Prostate gland (tissue), 2 donors: ENCODE results near the gene ITGAV.

Source experiments
- POLR2AphosphoS5 ChIP-seq: sonication (generic); formaldehyde crosslinking; IDR thresholded peaks from one replicate; pipeline ENCODE4 v1.6.1; 2017; ENCODE audit warnings: antibody characterized with exemption
- TF ChIP-seq, protein P1 (sequence below), 4 experiments: fragments of 200-600 bp in 2 of 4; fragments of 450-650 bp in 2 of 4; sonication (generic) in 2 of 4; IDR thresholded peaks; 1 replicate in 3 of 4; 2 replicates in 1 of 4; pipeline ENCODE4 v1.5.1; 2016 to 2019; ENCODE audit warnings: antibody characterized with exemption in 4 of 4, mild to moderate bottlenecking in 2 of 4, moderate library complexity in 2 of 4

DNA sequence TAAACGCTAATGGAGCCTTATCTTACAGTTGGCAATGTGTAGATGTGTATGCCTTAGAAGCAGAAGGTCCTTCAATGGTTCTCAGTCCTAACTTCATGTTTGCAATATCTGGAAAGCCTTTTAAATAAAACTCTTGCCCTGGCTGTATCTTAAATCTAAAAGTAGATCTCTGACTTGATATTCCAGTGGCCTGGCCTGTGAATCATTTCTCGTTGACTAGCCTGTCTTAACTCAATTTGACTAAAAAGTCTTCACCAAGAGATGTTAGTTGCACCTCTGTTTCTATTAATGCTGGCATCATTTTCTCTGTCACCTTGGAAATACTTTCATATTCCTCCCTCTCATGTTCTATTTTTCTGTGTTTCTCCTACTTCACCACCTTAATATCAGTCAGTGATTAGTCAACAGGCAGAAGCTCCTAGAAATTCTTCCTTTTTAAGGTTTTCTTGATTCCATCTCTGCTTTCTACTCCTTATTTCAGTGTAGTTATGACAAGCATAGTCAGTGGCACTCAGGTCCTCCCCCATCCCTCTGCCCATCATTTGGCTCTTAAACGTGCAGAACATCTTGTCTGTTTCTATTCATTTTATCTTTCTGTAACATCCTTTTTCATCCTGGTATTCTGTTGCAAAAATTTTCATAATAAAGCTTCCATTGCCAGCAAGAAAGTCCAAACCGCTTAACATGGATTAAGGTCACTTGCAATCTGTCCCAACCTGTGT is 4.3 kb downstream of the ITGAV start:
- TF ChIP-seq, protein P1, sequence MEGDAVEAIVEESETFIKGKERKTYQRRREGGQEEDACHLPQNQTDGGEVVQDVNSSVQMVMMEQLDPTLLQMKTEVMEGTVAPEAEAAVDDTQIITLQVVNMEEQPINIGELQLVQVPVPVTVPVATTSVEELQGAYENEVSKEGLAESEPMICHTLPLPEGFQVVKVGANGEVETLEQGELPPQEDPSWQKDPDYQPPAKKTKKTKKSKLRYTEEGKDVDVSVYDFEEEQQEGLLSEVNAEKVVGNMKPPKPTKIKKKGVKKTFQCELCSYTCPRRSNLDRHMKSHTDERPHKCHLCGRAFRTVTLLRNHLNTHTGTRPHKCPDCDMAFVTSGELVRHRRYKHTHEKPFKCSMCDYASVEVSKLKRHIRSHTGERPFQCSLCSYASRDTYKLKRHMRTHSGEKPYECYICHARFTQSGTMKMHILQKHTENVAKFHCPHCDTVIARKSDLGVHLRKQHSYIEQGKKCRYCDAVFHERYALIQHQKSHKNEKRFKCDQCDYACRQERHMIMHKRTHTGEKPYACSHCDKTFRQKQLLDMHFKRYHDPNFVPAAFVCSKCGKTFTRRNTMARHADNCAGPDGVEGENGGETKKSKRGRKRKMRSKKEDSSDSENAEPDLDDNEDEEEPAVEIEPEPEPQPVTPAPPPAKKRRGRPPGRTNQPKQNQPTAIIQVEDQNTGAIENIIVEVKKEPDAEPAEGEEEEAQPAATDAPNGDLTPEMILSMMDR (IDR thresholded peaks at IDR 0.05): no peak
- TF ChIP-seq POLR2AphosphoS5: no peak
